Smooth muscle cell (in vitro differentiated cells): ENCODE results near the gene MYLK. TPM values are rescaled to one million over a fixed set of nuclear protein-coding genes. Genes with fewer than 3 reads are reported as not detected.

ENCODE experiments used
- DNase-seq: peaks from one replicate; lab custom pipeline; 2025; ENCODE audit not compliant: unreplicated experiment; lab: John Stamatoyannopoulos, UW
- H2AFZ ChIP-seq: fragments of 200-600 bp; sonication (generic); 2 replicates; pipeline ENCODE4 v1.6.0; 2016; ENCODE audit warnings: antibody characterized with exemption, low read depth, mild to moderate bottlenecking
- H3F3A ChIP-seq: fragments of 200-600 bp; sonication (generic); 2 replicates; pipeline ENCODE4 v1.6.0; 2017; ENCODE audit warnings: antibody characterized with exemption, low read depth
- H3K27ac ChIP-seq: fragments of 200-600 bp; sonication (generic); 2 replicates; pipeline ENCODE4 v1.5.1; 2016; ENCODE audit warnings: low read depth, mild to moderate bottlenecking
- H3K27me3 ChIP-seq: fragments of 200-600 bp; sonication (generic); 2 replicates; pipeline ENCODE4 v1.6.1; 2016; ENCODE audit warnings: low read depth, mild to moderate bottlenecking
- H3K36me3 ChIP-seq: fragments of 200-600 bp; sonication (generic); 2 replicates; pipeline ENCODE4 v1.5.1; 2016; ENCODE audit warnings: low read depth
- H3K4me1 ChIP-seq: fragments of 200-600 bp; sonication (generic); 2 replicates; pipeline ENCODE4 v1.5.1; 2016; ENCODE audit warnings: low read depth
- H3K4me2 ChIP-seq: fragments of 200-600 bp; sonication (generic); 2 replicates; pipeline ENCODE4 v1.6.0; 2016; ENCODE audit warnings: mild to moderate bottlenecking
- H3K4me3 ChIP-seq: fragments of 200-600 bp; sonication (generic); 2 replicates; pipeline ENCODE4 v1.5.1; 2016; ENCODE audit warnings: mild to moderate bottlenecking
- H3K79me2 ChIP-seq: fragments of 200-600 bp; sonication (generic); 2 replicates; pipeline ENCODE4 v1.6.0; 2016; ENCODE audit warnings: low read depth, mild to moderate bottlenecking
- H3K9ac ChIP-seq: fragments of 200-600 bp; sonication (generic); 2 replicates; pipeline ENCODE4 v1.6.0; 2016; ENCODE audit warnings: low read depth
- H3K9me3 ChIP-seq: fragments of 200-600 bp; sonication (generic); replicated peaks from 2 replicates; pipeline ENCODE4 v1.5.1; 2016; ENCODE audit warnings: low read depth
- H4K20me1 ChIP-seq: fragments of 200-600 bp; sonication (generic); 2 replicates; pipeline ENCODE4 v1.6.0; 2016; ENCODE audit warnings: low read depth
- WGBS: methylation state at CpG from one replicate; pipeline ENCODE4 v1.1.7; 2016; ENCODE audit warnings: low lambda C conversion rate; 5-methylcytosine and 5-hydroxymethylcytosine counted together
- polyA plus RNA-seq: library from polyadenylated mRNA; unstranded; fragments of >200 nt; fragmentation: Nextera tagmentation; extraction: Ambion mirVana; gene quantifications from 2 replicates; pipeline ENCODE4 v1.2.1, GENCODE V29; 2016
- total RNA-seq: library from RNA; depleted of rRNA; stranded (reverse); fragments of >200 nt; gene quantifications from 2 replicates; pipeline ENCODE4 v1.2.3, GENCODE V29; 2014
- TF ChIP-seq, protein P1 (sequence below): fragments of 200-600 bp; sonication (generic); IDR thresholded peaks from 2 replicates; pipeline ENCODE4 v1.5.1; 2017; ENCODE audit warnings: borderline replicate concordance, mild to moderate bottlenecking, antibody characterized with exemption; ENCODE audit not compliant: insufficient read depth, poor library complexity, severe bottlenecking

Gene MYLK
- total and polyA plus RNA-seq, 2 experiments from 2014 or later = 13.6 to 25.5 TPM

DNA sequence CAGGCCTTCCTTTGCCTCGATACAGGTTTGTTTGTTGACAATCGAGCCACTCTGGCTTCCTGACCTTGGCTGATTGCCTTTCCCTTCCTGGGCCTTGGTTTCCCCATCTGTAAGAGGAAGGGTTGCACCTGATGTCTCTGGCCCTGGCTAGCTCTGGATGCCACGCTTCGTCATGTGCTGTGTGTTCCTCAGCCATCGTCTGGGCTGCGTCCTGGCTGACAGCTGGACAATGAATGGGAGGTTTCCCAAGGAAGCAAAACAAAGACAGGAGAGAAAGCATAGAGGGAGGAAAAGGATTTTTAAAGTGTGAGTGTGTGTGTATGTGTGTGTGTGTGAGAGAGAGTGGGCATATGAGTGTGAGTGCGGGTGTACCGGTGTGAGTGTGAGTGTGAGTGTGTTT is 234.0 kb downstream of the MYLK start:
- H3K4me2 ChIP-seq = no peak overlapping the region
- H3K27ac ChIP-seq = no peak overlapping the region
- no peak overlapping the region for H3K9ac ChIP-seq
- TF ChIP-seq, protein P1, sequence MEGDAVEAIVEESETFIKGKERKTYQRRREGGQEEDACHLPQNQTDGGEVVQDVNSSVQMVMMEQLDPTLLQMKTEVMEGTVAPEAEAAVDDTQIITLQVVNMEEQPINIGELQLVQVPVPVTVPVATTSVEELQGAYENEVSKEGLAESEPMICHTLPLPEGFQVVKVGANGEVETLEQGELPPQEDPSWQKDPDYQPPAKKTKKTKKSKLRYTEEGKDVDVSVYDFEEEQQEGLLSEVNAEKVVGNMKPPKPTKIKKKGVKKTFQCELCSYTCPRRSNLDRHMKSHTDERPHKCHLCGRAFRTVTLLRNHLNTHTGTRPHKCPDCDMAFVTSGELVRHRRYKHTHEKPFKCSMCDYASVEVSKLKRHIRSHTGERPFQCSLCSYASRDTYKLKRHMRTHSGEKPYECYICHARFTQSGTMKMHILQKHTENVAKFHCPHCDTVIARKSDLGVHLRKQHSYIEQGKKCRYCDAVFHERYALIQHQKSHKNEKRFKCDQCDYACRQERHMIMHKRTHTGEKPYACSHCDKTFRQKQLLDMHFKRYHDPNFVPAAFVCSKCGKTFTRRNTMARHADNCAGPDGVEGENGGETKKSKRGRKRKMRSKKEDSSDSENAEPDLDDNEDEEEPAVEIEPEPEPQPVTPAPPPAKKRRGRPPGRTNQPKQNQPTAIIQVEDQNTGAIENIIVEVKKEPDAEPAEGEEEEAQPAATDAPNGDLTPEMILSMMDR = no peak
- 93% methylated on average over 8 of the region's 8 CpGs for WGBS
- H3K79me2 ChIP-seq = no peaks in the 10 kb centered on the region
- DNase-seq = no peak
- H3K36me3 ChIP-seq = no peaks in the 10 kb centered on the region
- H3K27me3 ChIP-seq = no peaks in the 10 kb centered on the region
- H2AFZ ChIP-seq = no peak overlapping the region
- H4K20me1 ChIP-seq = no peaks in the 10 kb centered on the region
- no peak overlapping the region for H3K4me3 ChIP-seq
- H3F3A ChIP-seq = peaks cover 5% of the 10 kb centered on the region
- no peaks in the 10 kb centered on the region for H3K9me3 ChIP-seq
- H3K4me1 ChIP-seq = peaks cover 6% of the 10 kb centered on the region

DNA sequence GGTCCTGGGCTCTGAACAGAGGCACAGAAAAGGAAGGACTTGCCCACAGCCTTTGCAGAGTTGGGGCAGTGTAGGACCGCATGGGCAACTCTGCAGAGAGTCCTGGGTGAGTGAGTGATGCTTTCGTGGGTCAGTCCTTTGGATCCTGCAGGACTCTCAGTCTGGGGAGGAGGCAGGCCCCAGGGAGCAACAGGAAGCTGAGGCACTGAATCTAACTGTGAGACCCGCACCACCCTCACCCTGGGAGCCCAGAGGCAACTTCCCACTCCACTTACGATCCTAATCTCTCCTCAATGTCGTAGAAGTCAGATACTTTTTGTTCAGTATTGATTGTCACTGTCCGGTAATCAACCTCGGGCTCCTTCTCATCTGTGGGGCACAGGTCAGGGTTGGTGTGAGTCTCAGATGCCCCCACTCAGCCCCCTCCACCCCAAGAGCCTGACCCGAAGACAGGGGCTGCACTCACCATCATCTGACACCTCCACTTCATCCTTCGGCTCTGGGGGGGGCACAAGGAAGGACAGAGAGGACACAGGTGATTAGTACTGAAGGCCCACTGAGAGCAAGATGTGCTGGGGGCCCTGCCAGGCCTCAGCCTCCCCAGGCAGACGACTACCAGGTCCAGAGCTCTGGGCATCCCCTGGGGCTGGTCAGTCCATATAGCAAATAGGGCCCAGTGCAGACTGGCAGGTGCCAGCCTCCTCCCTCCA is 235.3 kb downstream of the MYLK start:
- TF ChIP-seq, protein P1 = no peak
- peaks cover 6% of the 10 kb centered on the region for H3K4me1 ChIP-seq
- H3K27me3 ChIP-seq = no peaks in the 10 kb centered on the region
- H3K27ac ChIP-seq = no peak overlapping the region
- H3F3A ChIP-seq = peaks cover 5% of the 10 kb centered on the region
- no peak overlapping the region for H3K4me3 ChIP-seq
- H3K9ac ChIP-seq = no peak overlapping the region
- no peaks in the 10 kb centered on the region for H4K20me1 ChIP-seq
- WGBS = 89% methylated on average over 10 of the region's 10 CpGs
- no peak for DNase-seq
- no peak overlapping the region for H3K4me2 ChIP-seq
- no peak overlapping the region for H2AFZ ChIP-seq
- no peaks in the 10 kb centered on the region for H3K79me2 ChIP-seq
- no peaks in the 10 kb centered on the region for H3K9me3 ChIP-seq
- no peaks in the 10 kb centered on the region for H3K36me3 ChIP-seq

DNA sequence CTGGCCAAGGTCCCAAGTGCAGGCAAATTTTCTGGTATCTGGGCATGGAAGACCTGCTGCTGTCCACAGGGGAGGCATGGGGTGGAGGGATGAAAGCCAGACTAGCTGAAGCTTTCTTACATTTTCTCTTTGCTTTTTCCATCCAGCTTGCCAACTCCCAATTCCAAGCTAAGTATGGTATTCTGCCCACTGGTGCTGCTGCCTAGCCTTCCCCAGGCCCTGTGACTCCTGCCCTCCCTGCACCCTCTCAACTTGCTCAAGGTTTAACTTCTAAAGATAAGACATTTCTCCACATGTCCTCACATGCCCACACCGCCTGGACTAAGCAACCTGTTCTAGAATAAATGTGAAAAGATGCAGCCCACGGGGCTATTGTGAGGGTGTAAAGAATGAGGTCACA is 239.8 kb downstream of the MYLK start:
- Histone ChIP-seq H3K9me3 (no peaks in the 10 kb centered on the region), H3K4me1 (peaks cover 11% of the 10 kb centered on the region), H3F3A (no peaks in the 10 kb centered on the region), H3K27ac (no peak overlapping the region), H4K20me1 (no peaks in the 10 kb centered on the region), H3K36me3 (no peaks in the 10 kb centered on the region), H2AFZ (no peak overlapping the region), H3K4me3 (no peak overlapping the region), H3K27me3 (no peaks in the 10 kb centered on the region), H3K79me2 (no peaks in the 10 kb centered on the region), H3K9ac (no peak overlapping the region), H3K4me2 (no peak overlapping the region)
- 89% methylated on average over 2 of the region's 2 CpGs for WGBS
- DNase-seq = no peak
- TF ChIP-seq, protein P1 = no peak

DNA sequence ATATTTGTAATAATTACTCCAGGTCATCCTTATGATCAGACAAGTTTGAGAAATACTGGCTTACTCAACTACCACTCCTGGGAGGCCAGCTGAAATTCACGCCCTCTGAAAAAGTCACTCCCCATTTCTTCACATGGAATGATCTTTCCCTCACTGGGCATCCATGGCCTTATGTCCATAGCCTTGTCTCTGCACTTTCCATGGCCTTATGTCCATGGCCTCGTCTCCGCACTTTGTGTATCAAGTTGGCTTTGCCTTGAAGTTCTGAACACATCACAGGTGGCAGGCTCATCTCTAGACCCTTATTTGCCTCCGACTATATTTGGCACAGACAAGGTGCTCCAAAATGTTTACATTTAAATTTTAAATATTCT is 241.2 kb downstream of the MYLK start:
- H3K79me2 ChIP-seq = no peaks in the 10 kb centered on the region
- 94% methylated on average over 4 of the region's 4 CpGs for WGBS
- no peaks in the 10 kb centered on the region for H3K36me3 ChIP-seq
- no peak overlapping the region for H3K4me3 ChIP-seq
- no peak overlapping the region for H3K4me2 ChIP-seq
- H3F3A ChIP-seq = no peaks in the 10 kb centered on the region
- TF ChIP-seq, protein P1 = no peak
- no peak overlapping the region for H2AFZ ChIP-seq
- DNase-seq = no peak
- no peak overlapping the region for H3K27ac ChIP-seq
- H3K9ac ChIP-seq = no peak overlapping the region
- H4K20me1 ChIP-seq = no peaks in the 10 kb centered on the region
- H3K4me1 ChIP-seq = peaks cover 11% of the 10 kb centered on the region
- H3K9me3 ChIP-seq = no peaks in the 10 kb centered on the region
- no peaks in the 10 kb centered on the region for H3K27me3 ChIP-seq
